ENCODE results near the gene SH3RF1. TPM values are rescaled to one million over a fixed set of nuclear protein-coding genes. Genes with fewer than 3 reads are reported as not detected.

Gene SH3RF1
- total RNA-seq, 1 experiment from 2014 or later = 11.5 TPM

DNA sequence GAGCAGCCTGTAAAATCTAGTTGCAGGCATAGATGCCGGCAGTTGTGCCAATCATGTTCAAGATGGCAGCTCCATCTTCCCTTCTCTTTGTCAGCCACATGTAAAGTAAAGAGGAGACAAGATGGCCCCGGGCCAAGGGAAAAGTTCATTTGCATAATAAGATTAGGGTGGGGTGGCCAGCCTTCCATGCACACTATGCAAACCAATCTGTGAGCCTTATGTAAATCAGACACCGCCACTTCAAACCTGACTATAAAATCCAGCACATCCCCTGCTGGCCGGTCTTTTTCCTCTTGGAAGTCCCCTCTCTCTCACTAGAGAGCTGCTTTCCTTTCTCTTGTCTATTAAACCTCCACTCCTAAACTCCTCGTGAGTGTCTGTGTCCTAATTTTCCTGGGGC lies 181.8 kb downstream of the SH3RF1 start:
- DNase-seq (ENCODE audit: low read depth, low spot score) = no peak
- Histone ChIP-seq H3K27me3 (ENCODE audit: control insufficient read depth, insufficient read depth, low read length) (no peaks in the 10 kb centered on the region), H3K4me3 (ENCODE audit: low read depth in 2 of 2, low read length in 2 of 2) (no peak overlapping the region), H3K36me3 (ENCODE audit: control insufficient read depth, insufficient read depth, low read length) (no peaks in the 10 kb centered on the region), H3K9me3 (ENCODE audit: control insufficient read depth, insufficient read depth, low read depth, low read length) (0 out of 2 replicates have a peak, but pooled peaks cover 3% of the 10 kb centered on the region), H3K27ac (ENCODE audit: low read length) (no peak overlapping the region), H3K4me1 (ENCODE audit: control insufficient read depth, insufficient read depth, low read length) (no peaks in the 10 kb centered on the region)
- no TSS peak for BruUV-seq (replicated peaks)
- in situ Hi-C loops (cut with HindIII; ENCODE audit: low pct_unique_long_range_greater_than_20kb, low sequenced_read_pairs) (no loop called here), intact Hi-C loops (cut with micrococcal nuclease; ENCODE audit: unreplicated experiment) (no loop called here)
- POLR2A ChIA-PET = no interaction called here
- CTCF ChIA-PET = no interaction called here
- no peak for ATAC-seq
- TF ChIP-seq POLR2AphosphoS5 (IDR thresholded peaks at IDR 0.05; ENCODE audit: low read depth, low read length) = no peak
- TF ChIP-seq SIN3A (IDR thresholded peaks at IDR 0.05; ENCODE audit: borderline replicate concordance, insufficient read depth, low read depth, low read length) = no peak
- TF ChIP-seq, protein P1, sequence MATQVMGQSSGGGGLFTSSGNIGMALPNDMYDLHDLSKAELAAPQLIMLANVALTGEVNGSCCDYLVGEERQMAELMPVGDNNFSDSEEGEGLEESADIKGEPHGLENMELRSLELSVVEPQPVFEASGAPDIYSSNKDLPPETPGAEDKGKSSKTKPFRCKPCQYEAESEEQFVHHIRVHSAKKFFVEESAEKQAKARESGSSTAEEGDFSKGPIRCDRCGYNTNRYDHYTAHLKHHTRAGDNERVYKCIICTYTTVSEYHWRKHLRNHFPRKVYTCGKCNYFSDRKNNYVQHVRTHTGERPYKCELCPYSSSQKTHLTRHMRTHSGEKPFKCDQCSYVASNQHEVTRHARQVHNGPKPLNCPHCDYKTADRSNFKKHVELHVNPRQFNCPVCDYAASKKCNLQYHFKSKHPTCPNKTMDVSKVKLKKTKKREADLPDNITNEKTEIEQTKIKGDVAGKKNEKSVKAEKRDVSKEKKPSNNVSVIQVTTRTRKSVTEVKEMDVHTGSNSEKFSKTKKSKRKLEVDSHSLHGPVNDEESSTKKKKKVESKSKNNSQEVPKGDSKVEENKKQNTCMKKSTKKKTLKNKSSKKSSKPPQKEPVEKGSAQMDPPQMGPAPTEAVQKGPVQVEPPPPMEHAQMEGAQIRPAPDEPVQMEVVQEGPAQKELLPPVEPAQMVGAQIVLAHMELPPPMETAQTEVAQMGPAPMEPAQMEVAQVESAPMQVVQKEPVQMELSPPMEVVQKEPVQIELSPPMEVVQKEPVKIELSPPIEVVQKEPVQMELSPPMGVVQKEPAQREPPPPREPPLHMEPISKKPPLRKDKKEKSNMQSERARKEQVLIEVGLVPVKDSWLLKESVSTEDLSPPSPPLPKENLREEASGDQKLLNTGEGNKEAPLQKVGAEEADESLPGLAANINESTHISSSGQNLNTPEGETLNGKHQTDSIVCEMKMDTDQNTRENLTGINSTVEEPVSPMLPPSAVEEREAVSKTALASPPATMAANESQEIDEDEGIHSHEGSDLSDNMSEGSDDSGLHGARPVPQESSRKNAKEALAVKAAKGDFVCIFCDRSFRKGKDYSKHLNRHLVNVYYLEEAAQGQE (IDR thresholded peaks at IDR 0.05; ENCODE audit: insufficient read depth in 1 of 2, low read depth in 2 of 2, low read length in 1 of 2) = no peak
- TF ChIP-seq TCF7L2 (IDR thresholded peaks at IDR 0.05; ENCODE audit: low read depth, low read length) = no peak

DNA sequence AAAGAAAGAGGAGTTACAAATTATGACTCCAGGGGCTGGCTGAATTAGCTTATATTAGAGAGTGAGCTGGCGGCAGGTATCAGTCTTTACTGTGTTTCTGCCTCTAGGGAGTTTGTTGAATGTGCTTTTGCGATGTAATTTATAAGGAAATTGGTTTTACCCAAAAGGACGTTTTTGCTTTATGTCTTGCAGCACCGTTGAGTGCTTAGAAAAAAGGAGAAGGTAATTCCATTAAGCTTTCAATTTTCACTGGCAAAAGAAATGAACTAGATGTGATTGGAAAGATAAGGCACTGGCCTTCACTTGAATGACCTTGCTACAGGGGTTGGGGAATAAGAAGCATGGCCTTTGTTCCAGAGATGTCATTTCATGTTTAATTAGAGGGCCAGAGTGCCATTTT lies 185.8 kb downstream of the SH3RF1 start:
- Histone ChIP-seq H3K4me3 (ENCODE audit: low read depth in 2 of 2, low read length in 2 of 2) (no peak overlapping the region), H3K36me3 (ENCODE audit: control insufficient read depth, insufficient read depth, low read length) (no peaks in the 10 kb centered on the region), H3K27me3 (ENCODE audit: control insufficient read depth, insufficient read depth, low read length) (no peaks in the 10 kb centered on the region), H3K27ac (ENCODE audit: low read length) (no peak overlapping the region), H3K4me1 (ENCODE audit: control insufficient read depth, insufficient read depth, low read length) (peaks cover 10% of the 10 kb centered on the region), H3K9me3 (ENCODE audit: control insufficient read depth, insufficient read depth, low read depth, low read length) (no peaks in the 10 kb centered on the region)
- in situ Hi-C loops (cut with HindIII; ENCODE audit: low pct_unique_long_range_greater_than_20kb, low sequenced_read_pairs) = no loop called here
- ATAC-seq (no peak), DNase-seq (ENCODE audit: low read depth, low spot score) (no peak)
- ChIA-PET CTCF (no interaction called here), POLR2A (interaction anchor here (0.5 kb wide), 1 partner anchor 351 kb away, joined by 7 read pairs; no protein-coding TSS in a partner anchor)
- TF ChIP-seq, protein P1 (IDR thresholded peaks at IDR 0.05; ENCODE audit: insufficient read depth in 1 of 2, low read depth in 2 of 2, low read length in 1 of 2) = no peak
- no peak for TF ChIP-seq POLR2AphosphoS5 (IDR thresholded peaks at IDR 0.05; ENCODE audit: low read depth, low read length)
- no TSS peak for BruUV-seq (replicated peaks)
- intact Hi-C loops (cut with micrococcal nuclease; ENCODE audit: unreplicated experiment) = no loop called here

DNA sequence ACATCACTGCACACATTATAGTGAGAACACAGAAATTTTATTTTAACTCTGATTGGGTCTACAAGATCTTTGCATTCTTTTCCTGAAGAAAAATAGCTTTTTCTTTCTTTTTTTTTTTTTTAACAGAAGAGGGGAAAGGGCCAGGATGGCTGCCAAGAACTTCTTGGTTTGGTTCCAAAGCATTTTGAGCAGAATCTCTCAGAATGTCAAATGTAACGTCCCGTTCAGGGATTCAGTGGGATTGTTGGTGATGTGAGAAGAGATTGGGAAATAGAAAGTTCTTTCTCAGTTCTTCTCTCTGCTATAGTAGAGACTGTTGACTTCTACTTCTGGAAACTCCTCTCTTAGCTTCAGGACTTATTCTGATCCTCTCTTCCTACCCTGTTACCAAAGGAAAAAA lies 189.8 kb downstream of the SH3RF1 start:
- Histone ChIP-seq H3K36me3 (ENCODE audit: control insufficient read depth, insufficient read depth, low read length) (no peaks in the 10 kb centered on the region), H3K9me3 (ENCODE audit: control insufficient read depth, insufficient read depth, low read depth, low read length) (no peaks in the 10 kb centered on the region), H3K4me1 (ENCODE audit: control insufficient read depth, insufficient read depth, low read length) (peaks cover 15% of the 10 kb centered on the region), H3K27me3 (ENCODE audit: control insufficient read depth, insufficient read depth, low read length) (no peaks in the 10 kb centered on the region), H3K27ac (ENCODE audit: low read length) (peak overlapping the region; percentile 44), H3K4me3 (ENCODE audit: low read depth in 2 of 2, low read length in 2 of 2) (no peak overlapping the region)
- ChIA-PET CTCF (no interaction called here), POLR2A (no interaction called here)
- TF ChIP-seq TCF7L2 (IDR thresholded peaks at IDR 0.05; ENCODE audit: low read depth, low read length) (no peak), POLR2AphosphoS5 (IDR thresholded peaks at IDR 0.05; ENCODE audit: low read depth, low read length) (no peak), SIN3A (IDR thresholded peaks at IDR 0.05; ENCODE audit: borderline replicate concordance, insufficient read depth, low read depth, low read length) (no peak)
- TF ChIP-seq, protein P2, sequence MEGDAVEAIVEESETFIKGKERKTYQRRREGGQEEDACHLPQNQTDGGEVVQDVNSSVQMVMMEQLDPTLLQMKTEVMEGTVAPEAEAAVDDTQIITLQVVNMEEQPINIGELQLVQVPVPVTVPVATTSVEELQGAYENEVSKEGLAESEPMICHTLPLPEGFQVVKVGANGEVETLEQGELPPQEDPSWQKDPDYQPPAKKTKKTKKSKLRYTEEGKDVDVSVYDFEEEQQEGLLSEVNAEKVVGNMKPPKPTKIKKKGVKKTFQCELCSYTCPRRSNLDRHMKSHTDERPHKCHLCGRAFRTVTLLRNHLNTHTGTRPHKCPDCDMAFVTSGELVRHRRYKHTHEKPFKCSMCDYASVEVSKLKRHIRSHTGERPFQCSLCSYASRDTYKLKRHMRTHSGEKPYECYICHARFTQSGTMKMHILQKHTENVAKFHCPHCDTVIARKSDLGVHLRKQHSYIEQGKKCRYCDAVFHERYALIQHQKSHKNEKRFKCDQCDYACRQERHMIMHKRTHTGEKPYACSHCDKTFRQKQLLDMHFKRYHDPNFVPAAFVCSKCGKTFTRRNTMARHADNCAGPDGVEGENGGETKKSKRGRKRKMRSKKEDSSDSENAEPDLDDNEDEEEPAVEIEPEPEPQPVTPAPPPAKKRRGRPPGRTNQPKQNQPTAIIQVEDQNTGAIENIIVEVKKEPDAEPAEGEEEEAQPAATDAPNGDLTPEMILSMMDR (IDR thresholded peaks at IDR 0.05) = no peak
- TF ChIP-seq, protein P1 (IDR thresholded peaks at IDR 0.05; ENCODE audit: insufficient read depth in 1 of 2, low read depth in 2 of 2, low read length in 1 of 2) = no peak
- intact Hi-C loops (cut with micrococcal nuclease; ENCODE audit: unreplicated experiment) (no loop called here), in situ Hi-C loops (cut with HindIII; ENCODE audit: low pct_unique_long_range_greater_than_20kb, low sequenced_read_pairs) (no loop called here)
- no peak for ATAC-seq
- no TSS peak for BruUV-seq (replicated peaks)
- no peak for DNase-seq (ENCODE audit: low read depth, low spot score)
